IMR-90 (cell line): Measurements from ENCODE around the gene SELENOS. TPM values are rescaled to one million over a fixed set of nuclear protein-coding genes. Genes with fewer than 3 reads are reported as not detected.
A peak's percentile ranks its signal among the peaks of the same experiment; 100 is the strongest.

Source experiments
- ATAC-seq: fragments of 200-7000 bp; cut with Tn5 transposase; 2 replicates; pipeline ENCODE4 v1.9.1; 2020; ENCODE audit warnings: low read depth, mild to moderate bottlenecking, moderate library complexity
- BruUV-seq: library from RNA; stranded (reverse); fragments of 400-500 nt; replicated peaks from 2 replicates; lab custom pipeline; 2021; lab: Mats Ljungman, UMichigan
- CTCF ChIA-PET: fragments of 300-600 bp; formaldehyde crosslinking; extraction: SDS; loops from one replicate; lab custom pipeline; 2021; ENCODE audit warnings: antibody characterized with exemption; lab: Yijun Ruan, JAX
- POLR2A ChIA-PET: fragments of 300-600 bp; sonication (Branson Sonifier 250); formaldehyde crosslinking; loops from one replicate; lab custom pipeline; 2022; ENCODE audit warnings: antibody characterized with exemption; ENCODE audit not compliant: unreplicated experiment; lab: Charles Lee
- DNase-seq: peaks from one replicate; pipeline ENCODE4 v3.0.0; 2013
- H2AFZ ChIP-seq: replicated peaks from 2 replicates; pipeline ENCODE3; 2013; ENCODE audit warnings: low read length, mild to moderate bottlenecking; ENCODE audit not compliant: poor library complexity
- H2AK5ac ChIP-seq: 2 replicates; pipeline ENCODE4 v1.6.1; 2013; ENCODE audit warnings: low read depth, low read length, inconsistent platforms
- H2AK9ac ChIP-seq: replicated peaks from 2 replicates; pipeline ENCODE3; 2013; ENCODE audit warnings: mild to moderate bottlenecking, low read depth, low read length, moderate library complexity; ENCODE audit not compliant: poor library complexity
- H2BK120ac ChIP-seq: 2 replicates; pipeline ENCODE4 v1.6.1; 2013; ENCODE audit warnings: low read depth, low read length, inconsistent platforms
- H2BK15ac ChIP-seq: 3 replicates; pipeline ENCODE4 v1.6.1; 2013; ENCODE audit warnings: low read depth, low read length, inconsistent platforms
- H2BK20ac ChIP-seq: 2 replicates; pipeline ENCODE4 v1.6.1; 2013; ENCODE audit warnings: low read depth, mild to moderate bottlenecking, inconsistent platforms, low read length, moderate library complexity
- H2BK5ac ChIP-seq: 2 replicates; pipeline ENCODE4 v1.6.1; 2013; ENCODE audit warnings: mild to moderate bottlenecking, low read depth, low read length, inconsistent platforms; ENCODE audit not compliant: poor library complexity, severe bottlenecking
- H3K14ac ChIP-seq: replicated peaks from 2 replicates; pipeline ENCODE4 v1.6.1; 2013; ENCODE audit warnings: low read depth, low read length, inconsistent platforms
- H3K18ac ChIP-seq: 2 replicates; pipeline ENCODE4 v1.6.1; 2013; ENCODE audit warnings: low read depth, low read length, control low read depth
- H3K23ac ChIP-seq: 2 replicates; pipeline ENCODE4 v1.6.1; 2013; ENCODE audit warnings: low read depth, low read length, inconsistent platforms
- H3K27ac ChIP-seq: 2 replicates; pipeline ENCODE4 v1.5.1; 2013; ENCODE audit warnings: mild to moderate bottlenecking, control low read depth, low read length; ENCODE audit not compliant: insufficient read depth
- H3K27me3 ChIP-seq: 2 replicates; pipeline ENCODE4 v1.6.1; 2013; ENCODE audit warnings: low read length; ENCODE audit not compliant: control insufficient read depth, insufficient read depth
- H3K36me3 ChIP-seq: 2 replicates; pipeline ENCODE4 v1.6.1; 2013; ENCODE audit warnings: low read length, mixed read lengths; ENCODE audit not compliant: control insufficient read depth, insufficient read depth
- H3K4ac ChIP-seq: 2 replicates; pipeline ENCODE4 v1.6.1; 2013; ENCODE audit warnings: low read depth, low read length, inconsistent platforms
- H3K4me1 ChIP-seq: 2 replicates; pipeline ENCODE4 v1.6.1; 2013; ENCODE audit warnings: low read length, mixed read lengths; ENCODE audit not compliant: control insufficient read depth, insufficient read depth
- H3K4me2 ChIP-seq: 2 replicates; pipeline ENCODE4 v1.6.1; 2013; ENCODE audit warnings: low read depth, mild to moderate bottlenecking, control low read depth, low read length, moderate library complexity
- H3K4me3 ChIP-seq: 2 replicates; pipeline ENCODE4 v1.5.1; 2013; ENCODE audit warnings: low read depth, mild to moderate bottlenecking, control low read depth, low read length, moderate library complexity; ENCODE audit not compliant: insufficient read depth
- H3K56ac ChIP-seq: 2 replicates; pipeline ENCODE4 v1.6.1; 2013; ENCODE audit warnings: low read length, inconsistent platforms; ENCODE audit not compliant: insufficient read depth; ENCODE audit errors: extremely low read depth
- H3K79me1 ChIP-seq, 2 experiments: 2 replicates each; pipeline ENCODE4 v1.6.1; 2013; ENCODE audit warnings: low read length in 2 of 2, inconsistent platforms in 1 of 2, low read depth in 1 of 2
- H3K9ac ChIP-seq: 2 replicates; pipeline ENCODE4 v1.6.1; 2013; ENCODE audit warnings: low read depth, low read length, control low read depth
- H3K9me1 ChIP-seq: 2 replicates; pipeline ENCODE4 v1.6.1; 2013; ENCODE audit warnings: low read length, inconsistent platforms; ENCODE audit not compliant: insufficient read depth
- H3K9me3 ChIP-seq: 2 replicates; pipeline ENCODE4 v1.6.1; 2013; ENCODE audit warnings: low read length; ENCODE audit not compliant: control insufficient read depth, insufficient read depth
- H4K20me1 ChIP-seq: 2 replicates; pipeline ENCODE4 v1.6.1; 2013; ENCODE audit warnings: low read length, inconsistent platforms; ENCODE audit not compliant: insufficient read depth
- H4K5ac ChIP-seq: 2 replicates; pipeline ENCODE4 v1.6.1; 2013; ENCODE audit warnings: mild to moderate bottlenecking, low read depth, low read length, control low read depth
- H4K8ac ChIP-seq, 2 experiments: 2 replicates each; pipeline ENCODE4 v1.6.1; 2013; ENCODE audit warnings: low read depth in 2 of 2, low read length in 2 of 2, control low read depth in 1 of 2, inconsistent platforms in 1 of 2
- H4K91ac ChIP-seq: 2 replicates; pipeline ENCODE4 v1.6.1; 2013; ENCODE audit warnings: low read depth, low read length, inconsistent platforms; ENCODE audit not compliant: insufficient read depth
- CTCF ChIP-seq: conservative IDR thresholded peaks from 2 replicates; pipeline ENCODE4 v1.5.1; 2012; ENCODE audit warnings: mild to moderate bottlenecking, low read depth, low read length, improper control_type of control experiment
- ELK1 ChIP-seq: fragments of 150-350 bp; IDR thresholded peaks from 2 replicates; pipeline ENCODE4 v1.6.1; 2016; ENCODE audit warnings: low read depth, mild to moderate bottlenecking, low read length, moderate library complexity, borderline replicate concordance
- SMC3 ChIP-seq: fragments of 150-350 bp; IDR thresholded peaks from 2 replicates; pipeline ENCODE4 v1.6.1; 2016; ENCODE audit warnings: low read depth, mild to moderate bottlenecking, antibody characterized with exemption, low read length, moderate library complexity
- WGBS, 2 experiments: methylation state at CpG; one replicate each; pipeline versions ENCODE4 v1.1.5 to v1.1.7; 2013; ENCODE audit warnings: missing lambda C conversion rate in 2 of 2; ENCODE audit not compliant: insufficient read length in 1 of 2; ENCODE audit errors: extremely low coverage in 2 of 2; 5-methylcytosine and 5-hydroxymethylcytosine counted together
- dilution Hi-C: fragments of 300-500 bp; cut with HindIII; formaldehyde crosslinking; loops from one replicate; pipeline ENCODE4 v1.14.3; 2018; ENCODE audit warnings: low sequenced_read_pairs; ENCODE audit not compliant: unreplicated experiment
- in situ Hi-C: fragments of 300-500 bp; cut with MboI; formaldehyde crosslinking; loops from 3 replicates; pipeline ENCODE4 v1.14.3; 2019; ENCODE audit warnings: low sequenced_read_pairs, inconsistent platforms, mixed read lengths
- intact Hi-C: fragments of 100-400 bp; cut with micrococcal nuclease; formaldehyde crosslinking; loops from 2 replicates; pipeline ENCODE4 v1.10.0; 2022
- polyA plus RNA-seq, 3 experiments: library from polyadenylated mRNA; depleted of rRNA; stranded (reverse); fragments of >200 nt; gene quantifications; 2 replicates each; pipeline ENCODE4 v1.2.3, GENCODE V29; 2012; ENCODE audit warnings: low replicate concordance in 1 of 3
- total RNA-seq: library from RNA; depleted of rRNA; stranded (reverse); fragments of >200 nt; gene quantifications from 2 replicates; pipeline ENCODE4 v1.2.3, GENCODE V29; 2012

The SELENOS gene
- total and polyA plus RNA-seq, 2 of the 4 experiments (the other 2 are of a cell fraction), result 39.8 to 77.1 TPM

- no peak overlapping the region for H4K5ac ChIP-seq
- no peak overlapping the region for H3K18ac ChIP-seq
- H2BK5ac ChIP-seq, result no peak overlapping the region
- H3K79me1 ChIP-seq, result peaks cover 24 to 35% of the 10 kb centered on the region in 2 experiments
- H3K4me2 ChIP-seq, result no peak overlapping the region
- no TSS peak for BruUV-seq
- H3K36me3 ChIP-seq, result peaks cover 48% of the 10 kb centered on the region
- peak; percentile 33 for TF ChIP-seq CTCF
- no peak for TF ChIP-seq ELK1
- no peak for TF ChIP-seq SMC3
- H2BK20ac ChIP-seq, result no peak overlapping the region
- no peak overlapping the region for H3K9ac ChIP-seq
- H3K4me3 ChIP-seq, result no peak overlapping the region
- no peak overlapping the region for H2BK15ac ChIP-seq
- H2AK9ac ChIP-seq, result no peak overlapping the region
- H2AFZ ChIP-seq, result no peak overlapping the region
- POLR2A ChIA-PET, result interaction anchor here (0.7 kb wide), 1 partner anchor 25 kb away, joined by 3 read pairs; the partner anchor contains the start of gene SNRPA1
- peaks cover 9% of the 10 kb centered on the region; the same call in 1 of the 2 replicates for H4K20me1 ChIP-seq
- DNase-seq (no peak), ATAC-seq (no peak)
- peaks cover 18% of the 10 kb centered on the region for H3K9me1 ChIP-seq
- intact Hi-C loops (no loop called here), dilution Hi-C loops (no loop called here), in situ Hi-C loops (loop anchor here (10.0 to 25.0 kb wide), 3 partner anchors 357 to 635 kb away; partner anchors contain the start of gene LRRK1)
- no peak overlapping the region for H3K27ac ChIP-seq
- no peak overlapping the region for H2AK5ac ChIP-seq
- no peak overlapping the region for H3K4ac ChIP-seq
- H4K91ac ChIP-seq, result no peak overlapping the region
- H3K56ac ChIP-seq, result no peak overlapping the region
- no peak overlapping the region for H2BK120ac ChIP-seq
- no peak overlapping the region for H4K8ac ChIP-seq
- H3K23ac ChIP-seq, result no peak overlapping the region
- 86% methylated on average over 6 of the region's 16 CpGs; no CpG with 5 or more reads in 1 of the 2 experiments for WGBS, 2 experiments
- H3K14ac ChIP-seq, result no peak overlapping the region
- no peaks in the 10 kb centered on the region for H3K27me3 ChIP-seq
- peaks cover 10% of the 10 kb centered on the region for H3K4me1 ChIP-seq
- H3K9me3 ChIP-seq, result no peaks in the 10 kb centered on the region
- CTCF ChIA-PET, result no interaction called here
Measured at GRCh38 chr15:101269479-101270223, 7.6 kb downstream of the SELENOS start.
